Activated CD4-positive, alpha-beta T cell treated with anti-CD3 and anti-CD28 coated beads, Interleukin-2, amount 50 U/mL, for 4 hours (primary cell): Measurements from ENCODE around the gene NELFCD.
"Not testable (repeated sequence)": the region's sequence is repeated elsewhere in the genome, so short reads cannot be mapped to it uniquely, and the experiment has no call there.

ENCODE experiments used
- DNase-seq, 2 experiments: peaks; one replicate each; pipeline ENCODE4 v3.0.0-alpha.2; 2020

The NELFCD gene

GRCh38 chr20:59028812-59029211, 47.8 kb downstream of the NELFCD start:
- no peak for DNase-seq

GRCh38 chr20:59030911-59031563, 50.0 kb downstream of the NELFCD start:
- no peak for DNase-seq

GRCh38 chr20:59031564-59032022, 50.5 kb downstream of the NELFCD start:
- no peak for DNase-seq

GRCh38 chr20:59032023-59032712, 51.1 kb downstream of the NELFCD start, which contains the start of gene ATP5F1E:
ATP5F1E (minus strand) TSS chr20:59032335; CDS start chr20:59032251, 84 bp downstream.
- peak; percentile 95 to 96 for DNase-seq

- DNase-seq: no peak
Measured at GRCh38 chr20:59032713-59033059, 51.6 kb downstream of the NELFCD start.

GRCh38 chr20:59033093-59033492, 52.0 kb downstream of the NELFCD start:
- no peak for DNase-seq

- DNase-seq: no peak
Measured at GRCh38 chr20:59033616-59034165, 52.6 kb downstream of the NELFCD start.

- DNase-seq: no peak
Measured at GRCh38 chr20:59035381-59035780, 54.3 kb downstream of the NELFCD start.

- no peak for DNase-seq
Measured at GRCh38 chr20:59037386-59037785, 56.3 kb downstream of the NELFCD start.

GRCh38 chr20:59039233-59039632, 58.2 kb downstream of the NELFCD start:
- no peak for DNase-seq

GRCh38 chr20:59040667-59041066, 59.6 kb downstream of the NELFCD start:
- DNase-seq: no peak

GRCh38 chr20:59041487-59041886, 60.4 kb downstream of the NELFCD start:
- not testable (repeated sequence) for DNase-seq

- DNase-seq: no peak
Measured at GRCh38 chr20:59042151-59042795, 61.2 kb downstream of the NELFCD start, which contains the start of gene PRELID3B. PRELID3B (minus strand) TSS chr20:59042786; CDS start chr20:59042730, 56 bp downstream.

GRCh38 chr20:59042796-59043631, 62.0 kb downstream of the NELFCD start:
- DNase-seq: peak; percentile 88 to 91

- no peak for DNase-seq
Measured at GRCh38 chr20:59043698-59044097, 62.6 kb downstream of the NELFCD start.

- no peak for DNase-seq
Measured at GRCh38 chr20:59044295-59044694, 63.2 kb downstream of the NELFCD start.
